Measurements from ENCODE around the gene CD6. TPM values are rescaled to one million over a fixed set of nuclear protein-coding genes. Genes with fewer than 3 reads are reported as not detected.

CD6 gene
- total and polyA plus RNA-seq, 2 donors from 2014 or later: 0.24 to 6.7 TPM

- FAIRE-seq: no peak
- intact Hi-C loops (cut with DNase I): no loop called here
- Histone ChIP-seq H3K27me3 (ENCODE audit: control insufficient read depth, insufficient read depth, low read length) (no peaks in the 10 kb centered on the region), H3K4me1 (ENCODE audit: control insufficient read depth in 2 of 3, insufficient read depth in 2 of 3, low read depth in 1 of 3, low read length in 3 of 3) (no peaks in the 10 kb centered on the region), H3K4me3 (ENCODE audit: low read length in 3 of 3) (no peak overlapping the region), H3K36me3 (ENCODE audit: control insufficient read depth in 2 of 3, insufficient read depth in 3 of 3, low read length in 3 of 3) (no peaks in the 10 kb centered on the region), H3K9ac (ENCODE audit: low read length in 3 of 3) (no peak overlapping the region), H3K27ac (ENCODE audit: low read depth in 2 of 2, low read length in 2 of 2) (no peak overlapping the region), H3K9me3 (ENCODE audit: control insufficient read depth in 2 of 3, insufficient read depth in 1 of 3, low read length in 3 of 3) (no peaks in the 10 kb centered on the region)
- no peak for TF ChIP-seq CTCF (IDR thresholded peaks at IDR 0.05; ENCODE audit: borderline replicate concordance, extremely low read depth, insufficient read depth)
- DNase-seq: no peak
Measured at GRCh38 chr11:60957188-60957587, 14.3 kb upstream of the CD6 start.

- Histone ChIP-seq H3K27ac (ENCODE audit: low read depth in 2 of 2, low read length in 2 of 2) (no peak overlapping the region), H3K27me3 (ENCODE audit: control insufficient read depth, insufficient read depth, low read length) (no peaks in the 10 kb centered on the region), H3K9ac (ENCODE audit: low read length in 3 of 3) (no peak overlapping the region), H3K4me1 (ENCODE audit: control insufficient read depth in 2 of 3, insufficient read depth in 2 of 3, low read depth in 1 of 3, low read length in 3 of 3) (no peaks in the 10 kb centered on the region), H3K36me3 (ENCODE audit: control insufficient read depth in 2 of 3, insufficient read depth in 3 of 3, low read length in 3 of 3) (no peaks in the 10 kb centered on the region), H3K9me3 (ENCODE audit: control insufficient read depth in 2 of 3, insufficient read depth in 1 of 3, low read length in 3 of 3) (no peaks in the 10 kb centered on the region), H3K4me3 (ENCODE audit: low read length in 3 of 3) (no peak overlapping the region)
- no peak for TF ChIP-seq CTCF (IDR thresholded peaks at IDR 0.05; ENCODE audit: borderline replicate concordance, extremely low read depth, insufficient read depth)
- intact Hi-C loops (cut with DNase I): no loop called here
- FAIRE-seq: no peak
- DNase-seq: no peak
Measured at GRCh38 chr11:60959431-60959830, 12.0 kb upstream of the CD6 start.

- no peak for FAIRE-seq
- Histone ChIP-seq H3K4me1 (ENCODE audit: control insufficient read depth in 2 of 3, insufficient read depth in 2 of 3, low read depth in 1 of 3, low read length in 3 of 3) (no peaks in the 10 kb centered on the region), H3K9ac (ENCODE audit: low read length in 3 of 3) (no peak overlapping the region), H3K9me3 (ENCODE audit: control insufficient read depth in 2 of 3, insufficient read depth in 1 of 3, low read length in 3 of 3) (no peaks in the 10 kb centered on the region), H3K4me3 (ENCODE audit: low read length in 3 of 3) (no peak overlapping the region), H3K36me3 (ENCODE audit: control insufficient read depth in 2 of 3, insufficient read depth in 3 of 3, low read length in 3 of 3) (no peaks in the 10 kb centered on the region), H3K27me3 (ENCODE audit: control insufficient read depth, insufficient read depth, low read length) (no peaks in the 10 kb centered on the region), H3K27ac (ENCODE audit: low read depth in 2 of 2, low read length in 2 of 2) (no peak overlapping the region)
- DNase-seq: no peak
- intact Hi-C loops (cut with DNase I): no loop called here
- no peak for TF ChIP-seq CTCF (IDR thresholded peaks at IDR 0.05; ENCODE audit: borderline replicate concordance, extremely low read depth, insufficient read depth)
Measured at GRCh38 chr11:60960405-60960804, 11.1 kb upstream of the CD6 start.

GRCh38 chr11:60964801-60965200 is 6.7 kb upstream of the CD6 start:
- no peaks in the 10 kb centered on the region for H3K4me1 ChIP-seq (ENCODE audit: control insufficient read depth in 2 of 3, insufficient read depth in 2 of 3, low read depth in 1 of 3, low read length in 3 of 3)
- H3K27ac ChIP-seq (ENCODE audit: low read depth in 2 of 2, low read length in 2 of 2): no peak overlapping the region
- intact Hi-C loops (cut with DNase I): no loop called here
- no peak overlapping the region for H3K9ac ChIP-seq (ENCODE audit: low read length in 3 of 3)
- no peak for TF ChIP-seq CTCF (IDR thresholded peaks at IDR 0.05; ENCODE audit: borderline replicate concordance, extremely low read depth, insufficient read depth)
- no peak for DNase-seq
- H3K4me3 ChIP-seq (ENCODE audit: low read length in 3 of 3): no peak overlapping the region
- H3K36me3 ChIP-seq (ENCODE audit: control insufficient read depth in 2 of 3, insufficient read depth in 3 of 3, low read length in 3 of 3): no peaks in the 10 kb centered on the region
- no peak for FAIRE-seq
- H3K27me3 ChIP-seq (ENCODE audit: control insufficient read depth, insufficient read depth, low read length): no peaks in the 10 kb centered on the region
- H3K9me3 ChIP-seq (ENCODE audit: control insufficient read depth in 2 of 3, insufficient read depth in 1 of 3, low read length in 3 of 3): peaks cover 0 to 3% (median 0%) of the 10 kb centered on the region in 3 donors
